Breast epithelium (tissue), 4 donors: Measurements from ENCODE around the gene PRR19. TPM values are rescaled to one million over a fixed set of nuclear protein-coding genes. Genes with fewer than 3 reads are reported as not detected.

Experiments used
- DNase-seq, 2 donors: peaks; one replicate each; pipeline ENCODE4 v3.0.0-alpha.2; 2019; ENCODE audit warnings: low spot score in 2 of 2
- H3K27ac ChIP-seq, 2 donors: fragments of 200-600 bp; sonication (generic) in 1 of 2; one replicate each; pipeline ENCODE4 v1.5.1; 2016 to 2019; ENCODE audit warnings: mild to moderate bottlenecking in 1 of 2
- H3K27me3 ChIP-seq, 2 donors: fragments of 200-600 bp; sonication (generic) in 1 of 2; one replicate each; pipeline versions ENCODE4 v1.5.1 to v1.6.0; 2017 to 2019; ENCODE audit warnings: control low read depth in 1 of 2, mild to moderate bottlenecking in 1 of 2
- H3K36me3 ChIP-seq: fragments of 200-600 bp; one replicate; pipeline ENCODE4 v1.5.1; 2019
- H3K4me1 ChIP-seq, 2 donors: fragments of 200-600 bp; sonication (generic); one replicate each; pipeline ENCODE4 v1.5.1; 2016 to 2019; ENCODE audit warnings: control low read depth in 1 of 2
- H3K4me3 ChIP-seq, 3 donors: fragments of 200-600 bp; sonication (generic); 1 replicate in 2 of 3; 2 replicates in 1 of 3; pipeline ENCODE4 v1.5.1; 2016 to 2019; ENCODE audit warnings: mild to moderate bottlenecking in 3 of 3, moderate library complexity in 2 of 3
- H3K9me3 ChIP-seq, 2 donors: fragments of 200-600 bp; sonication (generic) in 1 of 2; one replicate each; pipeline ENCODE4 v1.5.1; 2016 to 2019; ENCODE audit warnings: control low read depth in 1 of 2
- POLR2A ChIP-seq: fragments of 450-650 bp; IDR thresholded peaks from one replicate; pipeline ENCODE4 v1.6.1; 2016; ENCODE audit warnings: antibody characterized with exemption, mild to moderate bottlenecking, moderate library complexity
- POLR2AphosphoS5 ChIP-seq, 3 donors: sonication (generic); formaldehyde crosslinking; IDR thresholded peaks; one replicate each; pipeline ENCODE4 v1.6.1; 2017; ENCODE audit warnings: antibody characterized with exemption in 3 of 3
- intact Hi-C: fragments of 100-400 bp; cut with DNase I; formaldehyde crosslinking; loops from one replicate; pipeline ENCODE4 v1.15.1; 2023; ENCODE audit warnings: low total_unique reads
- total RNA-seq, 3 donors: library from RNA; depleted of rRNA; stranded (reverse); fragments of >200 nt; gene quantifications; one replicate each; pipeline ENCODE4 v1.1.0, GENCODE V29; 2016
- TF ChIP-seq, protein P1 (sequence below), 3 donors: fragments of 450-650 bp; IDR thresholded peaks; one replicate each; pipeline ENCODE4 v1.5.1; 2016 to 2017; ENCODE audit warnings: antibody characterized with exemption in 3 of 3, mild to moderate bottlenecking in 3 of 3, moderate library complexity in 3 of 3

PRR19 gene
- total RNA-seq, 3 donors from 2014 or later, result 0.33 to 2.6 (median 0.48) TPM

DNA sequence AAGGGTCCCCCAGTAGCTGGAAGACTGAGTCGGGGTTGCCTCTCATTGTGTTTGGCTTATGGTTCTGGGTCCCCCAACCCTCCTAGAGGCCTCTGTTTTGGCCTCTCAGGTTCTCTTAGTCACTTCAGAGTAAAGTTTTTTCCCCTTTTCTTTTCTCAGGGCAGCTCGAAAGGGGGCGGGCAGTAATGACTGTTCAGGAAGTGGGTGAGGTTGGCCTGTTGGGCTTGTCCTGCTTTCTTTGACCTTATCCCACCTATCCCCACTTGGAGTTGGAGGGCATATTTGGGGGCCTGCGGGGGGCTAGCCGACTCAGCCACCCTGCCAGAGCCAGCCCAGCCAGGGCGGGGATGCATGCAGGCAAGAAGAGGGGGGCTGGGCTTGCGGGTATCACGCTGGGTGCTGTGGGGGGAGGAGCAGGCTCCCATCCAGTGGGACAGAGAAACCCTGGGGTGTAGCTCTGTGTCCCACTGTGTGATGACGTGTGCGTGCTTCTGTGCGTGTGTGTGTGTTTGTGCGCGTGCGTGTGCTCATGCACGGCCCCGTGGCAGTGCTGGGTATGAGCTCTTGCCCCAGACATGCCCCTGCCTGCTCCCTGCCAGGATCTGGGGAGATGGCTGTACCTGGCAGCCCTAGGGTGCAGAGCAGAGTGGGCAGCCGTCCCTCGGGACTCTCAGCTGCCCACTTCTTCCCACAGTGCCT, 31.4 kb upstream of the PRR19 start:
- Histone ChIP-seq H3K4me1 (peaks cover 13 to 21% of the 10 kb centered on the region in 2 donors), H3K27me3 (no peaks in the 10 kb centered on the region)

DNA sequence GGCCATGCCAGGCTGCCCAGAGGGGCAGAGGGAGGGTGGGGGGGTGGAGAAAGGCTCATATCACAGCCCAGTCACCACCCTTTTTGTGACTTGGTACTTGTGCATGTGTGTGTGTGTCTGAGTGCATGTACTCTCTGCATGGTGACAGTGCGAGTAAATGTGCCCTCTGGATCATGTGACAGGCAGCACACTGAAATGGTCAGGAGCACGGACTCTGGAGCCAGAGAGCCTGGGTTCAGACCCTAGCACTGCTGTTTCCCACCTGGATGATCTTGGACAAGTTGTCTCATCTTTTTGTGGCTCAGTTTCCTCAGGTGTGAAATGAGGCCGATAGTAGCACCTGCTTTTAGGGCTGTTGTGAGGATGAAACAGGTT, 30.9 kb upstream of the PRR19 start:
- Histone ChIP-seq H3K4me3 (peak overlapping the region; percentile 51 to 76 (median 68)), H3K4me1 (peaks cover 13 to 21% of the 10 kb centered on the region in 2 donors), H3K27me3 (no peaks in the 10 kb centered on the region), H3K36me3 (no peaks in the 10 kb centered on the region), H3K9me3 (no peaks in the 10 kb centered on the region), H3K27ac (peak overlapping the region; percentile 98 to 100)
- intact Hi-C loops, result no loop called here
- TF ChIP-seq POLR2A, result no peak
- TF ChIP-seq, protein P1, sequence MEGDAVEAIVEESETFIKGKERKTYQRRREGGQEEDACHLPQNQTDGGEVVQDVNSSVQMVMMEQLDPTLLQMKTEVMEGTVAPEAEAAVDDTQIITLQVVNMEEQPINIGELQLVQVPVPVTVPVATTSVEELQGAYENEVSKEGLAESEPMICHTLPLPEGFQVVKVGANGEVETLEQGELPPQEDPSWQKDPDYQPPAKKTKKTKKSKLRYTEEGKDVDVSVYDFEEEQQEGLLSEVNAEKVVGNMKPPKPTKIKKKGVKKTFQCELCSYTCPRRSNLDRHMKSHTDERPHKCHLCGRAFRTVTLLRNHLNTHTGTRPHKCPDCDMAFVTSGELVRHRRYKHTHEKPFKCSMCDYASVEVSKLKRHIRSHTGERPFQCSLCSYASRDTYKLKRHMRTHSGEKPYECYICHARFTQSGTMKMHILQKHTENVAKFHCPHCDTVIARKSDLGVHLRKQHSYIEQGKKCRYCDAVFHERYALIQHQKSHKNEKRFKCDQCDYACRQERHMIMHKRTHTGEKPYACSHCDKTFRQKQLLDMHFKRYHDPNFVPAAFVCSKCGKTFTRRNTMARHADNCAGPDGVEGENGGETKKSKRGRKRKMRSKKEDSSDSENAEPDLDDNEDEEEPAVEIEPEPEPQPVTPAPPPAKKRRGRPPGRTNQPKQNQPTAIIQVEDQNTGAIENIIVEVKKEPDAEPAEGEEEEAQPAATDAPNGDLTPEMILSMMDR (IDR thresholded peaks at IDR 0.05), result no peak
- TF ChIP-seq POLR2AphosphoS5 (IDR thresholded peaks at IDR 0.05), result no peak
- DNase-seq, result no peak

More for the DNA sequence above, 31.4 kb upstream of the PRR19 start:
- Histone ChIP-seq H3K36me3 (no peaks in the 10 kb centered on the region), H3K9me3 (no peaks in the 10 kb centered on the region), H3K4me3 (peak overlapping the region; percentile 51 to 76 (median 68)), H3K27ac (peak overlapping the region; percentile 98 to 100)
- no peak for TF ChIP-seq POLR2A
- TF ChIP-seq, protein P1 (IDR thresholded peaks at IDR 0.05), result no peak
- TF ChIP-seq POLR2AphosphoS5 (IDR thresholded peaks at IDR 0.05), result no peak
- DNase-seq, result peak in 1 of 2 donors; percentile 88
- intact Hi-C loops, result no loop called here

DNA sequence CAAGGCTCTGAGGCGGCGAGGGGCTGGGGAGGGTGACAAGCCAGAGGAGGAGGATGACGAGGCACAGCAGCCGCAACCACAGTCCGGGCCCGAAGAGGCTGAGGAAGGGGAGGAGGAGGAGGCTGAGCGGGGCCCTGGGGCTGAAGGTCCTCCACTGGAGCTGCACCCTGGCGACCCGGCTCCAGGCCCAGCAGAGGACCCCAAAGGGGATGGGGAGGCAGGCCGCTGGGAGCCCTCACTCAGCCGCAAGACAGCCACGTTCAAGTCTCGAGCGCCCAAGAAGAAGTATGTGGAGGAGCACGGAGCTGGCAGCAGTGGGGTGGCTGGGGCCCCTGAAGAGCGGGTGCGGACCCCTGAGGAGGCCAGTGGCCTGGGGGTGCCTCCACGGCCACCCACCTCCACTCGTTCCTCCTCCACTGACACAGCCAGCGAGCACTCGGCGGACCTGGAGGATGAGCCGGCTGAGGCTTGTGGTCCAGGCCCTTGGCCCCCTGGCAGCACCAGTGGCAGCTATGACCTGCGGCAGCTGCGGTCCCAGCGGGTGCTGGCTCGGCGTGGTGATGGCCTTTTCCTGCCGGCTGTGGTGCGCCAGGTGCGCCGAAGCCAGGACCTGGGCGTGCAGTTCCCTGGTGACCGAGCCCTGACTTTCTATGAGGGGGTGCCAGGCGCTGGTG, 29.9 kb upstream of the PRR19 start:
- no peak for DNase-seq
- intact Hi-C loops, result no loop called here
- Histone ChIP-seq H3K36me3 (no peaks in the 10 kb centered on the region), H3K27me3 (no peaks in the 10 kb centered on the region), H3K4me3 (no peak overlapping the region), H3K27ac (peak overlapping the region; percentile 98 to 100), H3K9me3 (no peaks in the 10 kb centered on the region), H3K4me1 (peaks cover 13 to 23% of the 10 kb centered on the region in 2 donors)
- TF ChIP-seq POLR2AphosphoS5 (IDR thresholded peaks at IDR 0.05), result no peak
- TF ChIP-seq POLR2A, result no peak
- TF ChIP-seq, protein P1 (IDR thresholded peaks at IDR 0.05), result no peak

DNA sequence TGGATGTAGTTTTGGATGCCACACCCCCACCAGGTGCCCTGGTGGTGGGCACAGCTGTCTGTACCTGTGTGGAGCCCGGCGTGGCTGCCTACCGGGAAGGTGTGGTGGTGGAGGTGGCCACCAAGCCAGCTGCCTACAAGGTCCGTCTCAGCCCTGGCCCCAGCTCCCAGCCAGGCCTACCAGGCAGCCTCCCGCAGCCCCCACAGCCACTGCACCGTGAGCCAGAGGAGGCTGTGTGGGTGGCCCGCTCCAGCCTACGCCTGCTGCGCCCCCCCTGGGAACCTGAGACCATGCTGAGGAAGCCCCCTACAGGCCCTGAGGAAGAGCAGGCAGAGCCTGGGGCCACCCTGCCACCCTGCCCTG, 29.4 kb upstream of the PRR19 start:
- peak overlapping the region; percentile 98 to 100 for H3K27ac ChIP-seq
- H3K4me1 ChIP-seq, result peaks cover 13 to 27% of the 10 kb centered on the region in 2 donors
- no peak for TF ChIP-seq POLR2AphosphoS5 (IDR thresholded peaks at IDR 0.05)
- H3K4me3 ChIP-seq, result no peak overlapping the region
- no peaks in the 10 kb centered on the region for H3K9me3 ChIP-seq
- peak in 1 of 2 donors; percentile 19 for DNase-seq
- H3K36me3 ChIP-seq, result no peaks in the 10 kb centered on the region
- intact Hi-C loops, result no loop called here
- no peaks in the 10 kb centered on the region for H3K27me3 ChIP-seq

DNA sequence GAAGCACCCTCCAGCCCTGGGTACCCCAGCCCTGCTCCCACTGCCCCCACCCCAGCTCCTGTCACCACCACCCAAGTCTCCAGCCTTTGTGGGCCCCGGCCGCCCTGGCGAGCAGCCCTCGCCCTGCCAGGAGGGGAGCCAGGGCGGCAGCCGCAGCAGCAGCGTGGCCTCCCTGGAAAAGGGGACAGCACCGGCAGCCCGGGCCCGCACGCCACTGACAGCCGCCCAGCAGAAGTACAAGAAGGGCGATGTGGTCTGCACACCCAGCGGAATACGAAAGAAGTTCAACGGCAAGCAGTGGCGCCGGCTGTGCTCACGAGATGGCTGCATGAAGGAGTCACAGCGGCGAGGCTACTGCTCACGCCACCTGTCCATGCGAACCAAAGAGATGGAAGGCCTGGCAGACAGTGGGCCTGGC, 28.9 kb upstream of the PRR19 start:
- intact Hi-C loops, result no loop called here
- H3K36me3 ChIP-seq, result no peaks in the 10 kb centered on the region
- no peaks in the 10 kb centered on the region for H3K27me3 ChIP-seq
- DNase-seq, result no peak
- peak overlapping the region; percentile 98 to 100 for H3K27ac ChIP-seq
- H3K9me3 ChIP-seq, result no peaks in the 10 kb centered on the region
- peaks cover 13 to 27% of the 10 kb centered on the region in 2 donors for H3K4me1 ChIP-seq
- TF ChIP-seq POLR2AphosphoS5 (IDR thresholded peaks at IDR 0.05), result no peak
- no peak for TF ChIP-seq POLR2A
- TF ChIP-seq, protein P1 (IDR thresholded peaks at IDR 0.05), result no peak
- no peak overlapping the region for H3K4me3 ChIP-seq
